ENCODE data around the gene PTGIR. TPM values are rescaled to one million over a fixed set of nuclear protein-coding genes. Genes with fewer than 3 reads are reported as not detected.

Gene PTGIR
- total and polyA plus RNA-seq, 2 experiments from 2014 or later = 3.2 to 4.8 TPM

DNA sequence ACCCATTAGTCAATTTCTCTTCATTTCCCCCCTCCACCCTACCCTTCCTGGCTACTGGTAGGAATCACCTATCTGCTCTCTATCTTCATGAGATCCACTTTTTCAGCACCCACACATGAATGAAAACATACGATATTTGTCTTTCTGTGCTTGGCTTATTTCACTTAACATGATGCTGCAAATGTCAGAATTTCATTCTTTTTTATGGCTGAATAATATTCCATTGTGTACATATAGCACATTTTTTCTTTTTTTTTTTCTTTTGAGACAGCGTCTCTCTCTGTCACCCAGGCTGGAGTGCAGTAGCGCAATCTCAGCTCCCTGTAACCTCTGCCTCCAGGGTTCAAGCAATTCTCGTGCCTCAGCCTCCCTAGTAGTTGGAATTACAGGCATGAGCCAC lies 33.6 kb downstream of the PTGIR start:
- H3K27me3 ChIP-seq = no peaks in the 10 kb centered on the region
- no peaks in the 10 kb centered on the region for H3K9me3 ChIP-seq (ENCODE audit: low read depth)
- H3K4me2 ChIP-seq = no peak overlapping the region
- no peaks in the 10 kb centered on the region for H3K79me2 ChIP-seq
- WGBS (ENCODE audit: low lambda C conversion rate, missing lambda C conversion rate) = 97% methylated on average over 4 of the region's 4 CpGs
- H3K4me3 ChIP-seq = no peak overlapping the region
- H2AFZ ChIP-seq = no peak overlapping the region
- H3K36me3 ChIP-seq (replicated peaks; ENCODE audit: insufficient read depth, low read depth) = no peaks in the 10 kb centered on the region
- H3K4me1 ChIP-seq (ENCODE audit: insufficient read depth) = no peaks in the 10 kb centered on the region
- TF ChIP-seq, protein P1, sequence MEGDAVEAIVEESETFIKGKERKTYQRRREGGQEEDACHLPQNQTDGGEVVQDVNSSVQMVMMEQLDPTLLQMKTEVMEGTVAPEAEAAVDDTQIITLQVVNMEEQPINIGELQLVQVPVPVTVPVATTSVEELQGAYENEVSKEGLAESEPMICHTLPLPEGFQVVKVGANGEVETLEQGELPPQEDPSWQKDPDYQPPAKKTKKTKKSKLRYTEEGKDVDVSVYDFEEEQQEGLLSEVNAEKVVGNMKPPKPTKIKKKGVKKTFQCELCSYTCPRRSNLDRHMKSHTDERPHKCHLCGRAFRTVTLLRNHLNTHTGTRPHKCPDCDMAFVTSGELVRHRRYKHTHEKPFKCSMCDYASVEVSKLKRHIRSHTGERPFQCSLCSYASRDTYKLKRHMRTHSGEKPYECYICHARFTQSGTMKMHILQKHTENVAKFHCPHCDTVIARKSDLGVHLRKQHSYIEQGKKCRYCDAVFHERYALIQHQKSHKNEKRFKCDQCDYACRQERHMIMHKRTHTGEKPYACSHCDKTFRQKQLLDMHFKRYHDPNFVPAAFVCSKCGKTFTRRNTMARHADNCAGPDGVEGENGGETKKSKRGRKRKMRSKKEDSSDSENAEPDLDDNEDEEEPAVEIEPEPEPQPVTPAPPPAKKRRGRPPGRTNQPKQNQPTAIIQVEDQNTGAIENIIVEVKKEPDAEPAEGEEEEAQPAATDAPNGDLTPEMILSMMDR (IDR thresholded peaks at IDR 0.05; ENCODE audit: poor library complexity) = no peak
- TF ChIP-seq EZH2phosphoT487 (IDR thresholded peaks at IDR 0.05; ENCODE audit: low read depth, severe bottlenecking, unreplicated experiment) (no peak), EZH2 (IDR thresholded peaks at IDR 0.05; ENCODE audit: borderline replicate concordance) (no peak)
- H3K9me2 ChIP-seq (replicated peaks; ENCODE audit: insufficient read depth) = no peaks in the 10 kb centered on the region
- H3K27ac ChIP-seq = no peak overlapping the region
- no peak for DNase-seq (ENCODE audit: low spot score)
- no peaks in the 10 kb centered on the region for H4K20me1 ChIP-seq (ENCODE audit: insufficient read depth, poor library complexity, severe bottlenecking)

DNA sequence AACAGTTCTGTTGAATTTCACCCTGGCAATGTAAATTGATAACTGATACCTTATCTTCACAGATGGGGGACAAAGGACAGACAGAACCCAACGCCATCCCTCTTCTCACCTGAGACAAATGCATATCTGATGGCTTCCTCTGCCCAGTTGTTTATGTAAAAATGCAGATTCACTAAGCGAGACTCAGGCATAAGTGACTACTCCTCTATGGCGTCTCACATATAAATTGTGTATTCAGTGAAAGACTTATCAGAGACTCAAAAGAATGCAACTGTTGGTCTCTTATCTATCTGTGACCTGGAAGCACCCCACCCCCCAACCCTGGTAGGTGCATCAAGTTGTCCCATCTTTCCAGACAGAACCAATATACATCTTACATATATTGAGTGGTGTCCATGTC lies 37.0 kb downstream of the PTGIR start:
- WGBS (ENCODE audit: low lambda C conversion rate, missing lambda C conversion rate) = 41% methylated on average over 3 of the region's 3 CpGs

DNA sequence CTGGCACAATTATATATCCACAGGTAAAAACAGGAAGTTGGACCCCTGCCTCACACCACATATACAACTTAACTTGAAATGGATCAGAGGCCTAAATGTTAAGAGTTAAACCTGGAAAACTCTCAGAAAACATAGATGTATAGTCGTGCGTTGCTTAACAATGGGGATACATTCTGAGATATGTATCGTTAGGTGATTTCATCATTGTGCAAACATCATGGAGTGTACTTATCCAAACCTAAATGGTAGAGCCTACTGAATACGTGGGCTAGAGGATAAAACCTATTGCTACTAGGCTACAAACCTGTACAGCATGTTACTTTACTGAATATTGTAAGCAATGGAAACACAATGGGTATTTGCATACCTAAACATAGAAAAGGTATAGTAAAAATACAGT lies 38.6 kb downstream of the PTGIR start:
- no peak overlapping the region for H2AFZ ChIP-seq
- no peak overlapping the region for H3K27ac ChIP-seq
- WGBS (ENCODE audit: low lambda C conversion rate, missing lambda C conversion rate) = 75% methylated on average over 4 of the region's 4 CpGs
- DNase-seq (ENCODE audit: low spot score) = no peak
- no peak overlapping the region for H3K4me3 ChIP-seq
- no peaks in the 10 kb centered on the region for H3K4me1 ChIP-seq (ENCODE audit: insufficient read depth)
- H3K27me3 ChIP-seq = no peaks in the 10 kb centered on the region
- TF ChIP-seq EZH2phosphoT487 (IDR thresholded peaks at IDR 0.05; ENCODE audit: low read depth, severe bottlenecking, unreplicated experiment) = no peak
- no peak for TF ChIP-seq EZH2 (IDR thresholded peaks at IDR 0.05; ENCODE audit: borderline replicate concordance)
- TF ChIP-seq, protein P1 (IDR thresholded peaks at IDR 0.05; ENCODE audit: poor library complexity) = no peak
- H3K9me2 ChIP-seq (replicated peaks; ENCODE audit: insufficient read depth) = no peaks in the 10 kb centered on the region
- no peaks in the 10 kb centered on the region for H4K20me1 ChIP-seq (ENCODE audit: insufficient read depth, poor library complexity, severe bottlenecking)
- no peak overlapping the region for H3K4me2 ChIP-seq
- H3K9me3 ChIP-seq (ENCODE audit: low read depth) = no peaks in the 10 kb centered on the region
- H3K79me2 ChIP-seq = no peaks in the 10 kb centered on the region
- H3K36me3 ChIP-seq (replicated peaks; ENCODE audit: insufficient read depth, low read depth) = no peaks in the 10 kb centered on the region

More for the DNA sequence above, 37.0 kb downstream of the PTGIR start:
- Histone ChIP-seq H3K9me2 (replicated peaks; ENCODE audit: insufficient read depth) (no peaks in the 10 kb centered on the region), H3K4me2 (no peak overlapping the region), H2AFZ (no peak overlapping the region), H3K9me3 (ENCODE audit: low read depth) (no peaks in the 10 kb centered on the region), H3K4me3 (no peak overlapping the region), H3K27me3 (no peaks in the 10 kb centered on the region), H3K27ac (no peak overlapping the region), H3K4me1 (ENCODE audit: insufficient read depth) (no peaks in the 10 kb centered on the region), H3K36me3 (replicated peaks; ENCODE audit: insufficient read depth, low read depth) (no peaks in the 10 kb centered on the region), H3K79me2 (no peaks in the 10 kb centered on the region), H4K20me1 (ENCODE audit: insufficient read depth, poor library complexity, severe bottlenecking) (no peaks in the 10 kb centered on the region)
- DNase-seq (ENCODE audit: low spot score) = no peak
- TF ChIP-seq EZH2 (IDR thresholded peaks at IDR 0.05; ENCODE audit: borderline replicate concordance) = no peak
- TF ChIP-seq EZH2phosphoT487 (IDR thresholded peaks at IDR 0.05; ENCODE audit: low read depth, severe bottlenecking, unreplicated experiment) = no peak
- TF ChIP-seq, protein P1 (IDR thresholded peaks at IDR 0.05; ENCODE audit: poor library complexity) = no peak

DNA sequence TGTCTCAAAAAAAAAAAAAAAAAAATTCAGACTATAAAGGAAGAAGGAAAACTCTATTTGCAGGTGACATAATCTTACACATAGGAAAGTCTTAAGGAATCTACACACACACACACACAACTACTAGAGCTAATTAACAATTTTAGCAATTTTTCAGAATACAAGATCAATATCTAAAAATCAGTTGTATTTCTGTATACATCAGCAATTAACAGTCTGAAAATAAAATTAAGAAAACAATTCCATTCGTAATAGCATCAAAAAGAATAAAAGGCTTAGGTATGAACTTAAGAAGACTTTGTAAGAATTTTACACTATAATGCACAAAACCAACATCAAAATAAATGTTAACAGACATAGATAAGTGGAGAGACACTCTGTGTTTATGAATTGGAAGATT lies 39.4 kb downstream of the PTGIR start:
- no peak overlapping the region for H3K27ac ChIP-seq
- DNase-seq (ENCODE audit: low spot score) = no peak
- H3K27me3 ChIP-seq = no peaks in the 10 kb centered on the region
- H3K4me2 ChIP-seq = no peak overlapping the region
- no peaks in the 10 kb centered on the region for H3K36me3 ChIP-seq (replicated peaks; ENCODE audit: insufficient read depth, low read depth)
- no peaks in the 10 kb centered on the region for H3K4me1 ChIP-seq (ENCODE audit: insufficient read depth)
- WGBS (ENCODE audit: low lambda C conversion rate, missing lambda C conversion rate) = 92% methylated on average over 1 of the region's 1 CpG
- H3K4me3 ChIP-seq = no peak overlapping the region
- no peaks in the 10 kb centered on the region for H3K9me2 ChIP-seq (replicated peaks; ENCODE audit: insufficient read depth)
- H3K9me3 ChIP-seq (ENCODE audit: low read depth) = no peaks in the 10 kb centered on the region
- H3K79me2 ChIP-seq = no peaks in the 10 kb centered on the region
- no peak overlapping the region for H2AFZ ChIP-seq
- TF ChIP-seq EZH2phosphoT487 (IDR thresholded peaks at IDR 0.05; ENCODE audit: low read depth, severe bottlenecking, unreplicated experiment) = no peak
- H4K20me1 ChIP-seq (ENCODE audit: insufficient read depth, poor library complexity, severe bottlenecking) = no peaks in the 10 kb centered on the region
